OCI-LY7 (cell line): ENCODE results near the gene UBE2E3.

Source experiments
- CTCF ChIP-seq: fragments of 200-600 bp; sonication (generic); conservative IDR thresholded peaks from 2 replicates; pipeline ENCODE4 v1.5.1; 2014; ENCODE audit warnings: mild to moderate bottlenecking, antibody characterized with exemption, low read length, moderate library complexity, mixed read lengths
- EZH2phosphoT487 ChIP-seq: fragments of 200-600 bp; sonication (generic); IDR thresholded peaks from 2 replicates; pipeline ENCODE4 v1.6.1; 2018; ENCODE audit warnings: low read depth, borderline replicate concordance, mild to moderate bottlenecking, mixed run types, antibody characterized with exemption, low read length, moderate library complexity, mixed read lengths

DNA sequence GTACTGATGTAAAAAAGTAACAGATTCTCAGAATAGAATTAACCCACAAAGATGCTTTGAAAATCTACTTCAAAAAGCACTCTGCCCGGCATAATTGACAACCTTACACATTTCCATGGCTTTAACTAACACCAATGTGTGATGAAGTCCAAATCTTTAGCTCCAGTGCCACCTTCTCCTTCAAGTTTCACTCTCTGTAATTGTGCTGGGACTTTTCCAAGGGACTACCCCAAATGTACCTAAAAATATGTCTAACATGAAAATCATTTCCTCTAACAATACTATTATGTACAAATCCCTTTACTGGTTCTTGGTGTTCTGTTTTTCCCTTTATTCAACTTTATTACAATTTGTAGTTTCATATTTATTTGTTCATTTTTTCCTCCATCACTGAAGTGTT, 20.6 kb upstream of the UBE2E3 start:
- TF ChIP-seq CTCF: no peak
- no peak for TF ChIP-seq EZH2phosphoT487
